ENCODE data around the gene CTSW.

- TF ChIP-seq POLR2A (IDR thresholded peaks at IDR 0.05) (no peak), CTCF (IDR thresholded peaks at IDR 0.05) (no peak)
Measured at GRCh38 chr11:65883786-65884715, 4.4 kb downstream of the CTSW start.
